ENCODE results near the gene ITM2C. TPM values are rescaled to one million over a fixed set of nuclear protein-coding genes. Genes with fewer than 3 reads are reported as not detected.

ITM2C gene
- total RNA-seq, 2 experiments from 2014 or later = 77.2 to 79.5 TPM

DNA sequence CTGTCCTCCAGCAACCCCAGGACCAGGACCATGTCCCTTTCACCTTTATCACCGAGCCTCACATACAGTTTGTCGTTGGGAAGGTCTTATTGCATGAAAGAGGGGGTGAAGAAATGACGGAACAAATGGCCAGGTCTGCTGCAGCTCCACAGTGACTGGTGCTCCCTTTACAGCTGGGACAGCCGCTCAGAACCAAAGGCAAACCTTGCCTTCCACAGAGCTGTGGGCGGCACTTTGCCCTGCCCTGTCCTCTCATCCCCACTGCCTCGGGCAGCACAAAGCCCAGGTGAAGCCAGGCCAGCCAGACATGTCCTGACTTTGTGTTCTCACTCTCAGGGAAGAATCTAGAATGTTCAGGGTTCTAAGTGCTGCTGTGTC, 59.3 kb downstream of the ITM2C start:
- Mint-ChIP-seq H3K4me1 (ENCODE audit: low read depth) (peaks cover 82% of the 10 kb centered on the region), H3K36me3 (ENCODE audit: low read depth) (no peaks in the 10 kb centered on the region), H3K27ac (peak overlapping the region; percentile 94), H3K4me3 (peak overlapping the region; percentile 88), H3K9me3 (ENCODE audit: insufficient read depth) (no peaks in the 10 kb centered on the region), H3K27me3 (ENCODE audit: low read depth) (no peaks in the 10 kb centered on the region)
- ChIA-PET CTCF (interaction anchor here (0.8 to 16.6 kb wide), 21 partner anchors 8 to 108 kb away, joined by 3 to 285 read pairs (median 5); no protein-coding TSS in a partner anchor), POLR2A (interaction anchor here (0.8 to 4.5 kb wide), 8 partner anchors 9 to 62 kb away, joined by 3 to 43 read pairs (median 3); no protein-coding TSS in a partner anchor)
- ATAC-seq = no peak
- no peak for DNase-seq

DNA sequence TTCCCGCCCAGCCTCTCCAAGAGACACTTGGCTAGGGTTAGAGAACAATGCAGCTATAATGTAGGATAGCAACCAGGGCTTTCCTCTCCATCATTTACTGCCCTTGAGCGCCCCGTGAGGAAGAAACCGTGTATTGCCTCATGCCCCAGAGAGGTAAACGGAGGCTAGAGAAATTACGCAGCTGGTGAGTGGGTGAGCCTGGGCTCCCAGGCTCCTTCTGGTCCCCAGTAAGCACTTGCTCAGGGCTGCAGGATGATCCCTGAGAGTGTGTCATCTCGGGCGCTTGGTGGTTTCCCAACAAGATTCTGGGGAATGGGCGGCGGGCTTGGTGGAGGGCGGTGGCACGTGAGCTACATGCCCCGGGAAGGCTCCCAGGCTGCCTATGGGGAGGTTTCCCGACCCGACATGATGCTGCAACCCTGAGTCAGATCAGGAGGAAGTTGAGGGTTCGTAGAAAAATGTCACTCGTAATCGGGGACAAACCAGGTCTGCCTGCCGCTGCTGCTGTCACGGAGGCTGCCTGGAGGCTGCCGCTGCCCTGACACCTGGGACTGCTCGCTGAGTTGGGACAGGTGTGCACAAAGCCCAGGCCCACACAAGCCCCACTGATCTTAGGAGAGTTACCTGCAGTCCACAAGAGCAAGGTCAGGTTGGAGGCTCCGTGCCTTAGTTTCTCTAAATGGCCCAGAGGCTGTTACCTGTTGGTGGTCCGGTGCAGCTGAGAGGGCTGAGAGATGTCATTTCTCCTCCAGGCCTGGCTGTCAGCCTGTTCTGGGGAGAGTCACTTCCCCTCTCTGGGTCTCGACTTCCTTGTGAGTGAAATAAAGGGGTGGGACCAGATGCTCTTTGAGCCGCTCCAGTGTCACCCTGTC, 60.0 kb downstream of the ITM2C start, which contains the start of gene GPR55:
Gene GPR55, minus strand, starts transcription at position 773 of the 872 bp plus-strand sequence. CDS start 14,280 bp downstream, outside the sequence.
- DNase-seq (peak; percentile 65), ATAC-seq (peak; percentile 71)
- H3K9me3 Mint-ChIP-seq (ENCODE audit: insufficient read depth) = no peaks in the 10 kb centered on the region
- H3K4me1 Mint-ChIP-seq (ENCODE audit: low read depth) = peaks cover 81% of the 10 kb centered on the region
- H3K27me3 Mint-ChIP-seq (ENCODE audit: low read depth) = no peaks in the 10 kb centered on the region
- ChIA-PET CTCF (interaction anchor here (0.8 to 16.6 kb wide), 22 partner anchors 9 to 109 kb away, joined by 3 to 285 read pairs (median 5); no protein-coding TSS in a partner anchor), POLR2A (interaction anchor here (0.8 to 4.5 kb wide), 9 partner anchors 9 to 62 kb away, joined by 3 to 43 read pairs (median 3); no protein-coding TSS in a partner anchor)
- peak within 1 kb of the TSS; percentile 88 for H3K4me3 Mint-ChIP-seq
- H3K36me3 Mint-ChIP-seq (ENCODE audit: low read depth) = no peaks in the 10 kb centered on the region
- peak within 1 kb of the TSS; percentile 94 for H3K27ac Mint-ChIP-seq

DNA sequence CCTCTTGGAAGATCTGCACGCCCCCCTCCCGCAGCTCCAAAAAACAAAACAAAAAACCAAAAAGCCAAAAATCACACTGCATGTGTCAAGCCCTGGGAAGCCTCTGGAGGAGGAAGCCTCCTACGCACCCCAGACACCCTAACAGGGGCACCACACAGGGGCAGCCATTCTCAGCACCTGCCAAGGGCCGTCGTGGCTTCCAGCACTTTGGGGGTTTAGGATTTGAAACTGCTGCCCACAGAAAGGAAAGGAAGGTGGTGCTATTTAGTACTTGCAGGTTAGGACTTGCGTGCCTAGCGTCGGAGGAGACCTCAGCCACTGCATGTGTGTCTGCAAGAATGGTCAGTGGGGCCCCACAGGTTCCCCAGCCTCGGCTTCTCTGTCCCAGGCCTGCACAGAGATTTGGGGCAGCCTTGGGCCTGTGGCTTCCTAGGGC, 60.7 kb downstream of the ITM2C start:
- no peaks in the 10 kb centered on the region for H3K27me3 Mint-ChIP-seq (ENCODE audit: low read depth)
- H3K4me3 Mint-ChIP-seq = peak overlapping the region; percentile 88
- DNase-seq (peak; percentile 32), ATAC-seq (peak; percentile 45)
- no peaks in the 10 kb centered on the region for H3K9me3 Mint-ChIP-seq (ENCODE audit: insufficient read depth)
- ChIA-PET CTCF (interaction anchor here (0.8 to 16.6 kb wide), 15 partner anchors 11 to 101 kb away, joined by 3 to 285 read pairs (median 3); partner anchors contain the start of gene ITM2C), POLR2A (interaction anchor here (1.4 to 4.5 kb wide), 4 partner anchors 21 to 61 kb away, joined by 3 to 43 read pairs (median 10); no protein-coding TSS in a partner anchor)
- H3K27ac Mint-ChIP-seq = peak overlapping the region; percentile 94
- peaks cover 73% of the 10 kb centered on the region for H3K4me1 Mint-ChIP-seq (ENCODE audit: low read depth)
- no peaks in the 10 kb centered on the region for H3K36me3 Mint-ChIP-seq (ENCODE audit: low read depth)

DNA sequence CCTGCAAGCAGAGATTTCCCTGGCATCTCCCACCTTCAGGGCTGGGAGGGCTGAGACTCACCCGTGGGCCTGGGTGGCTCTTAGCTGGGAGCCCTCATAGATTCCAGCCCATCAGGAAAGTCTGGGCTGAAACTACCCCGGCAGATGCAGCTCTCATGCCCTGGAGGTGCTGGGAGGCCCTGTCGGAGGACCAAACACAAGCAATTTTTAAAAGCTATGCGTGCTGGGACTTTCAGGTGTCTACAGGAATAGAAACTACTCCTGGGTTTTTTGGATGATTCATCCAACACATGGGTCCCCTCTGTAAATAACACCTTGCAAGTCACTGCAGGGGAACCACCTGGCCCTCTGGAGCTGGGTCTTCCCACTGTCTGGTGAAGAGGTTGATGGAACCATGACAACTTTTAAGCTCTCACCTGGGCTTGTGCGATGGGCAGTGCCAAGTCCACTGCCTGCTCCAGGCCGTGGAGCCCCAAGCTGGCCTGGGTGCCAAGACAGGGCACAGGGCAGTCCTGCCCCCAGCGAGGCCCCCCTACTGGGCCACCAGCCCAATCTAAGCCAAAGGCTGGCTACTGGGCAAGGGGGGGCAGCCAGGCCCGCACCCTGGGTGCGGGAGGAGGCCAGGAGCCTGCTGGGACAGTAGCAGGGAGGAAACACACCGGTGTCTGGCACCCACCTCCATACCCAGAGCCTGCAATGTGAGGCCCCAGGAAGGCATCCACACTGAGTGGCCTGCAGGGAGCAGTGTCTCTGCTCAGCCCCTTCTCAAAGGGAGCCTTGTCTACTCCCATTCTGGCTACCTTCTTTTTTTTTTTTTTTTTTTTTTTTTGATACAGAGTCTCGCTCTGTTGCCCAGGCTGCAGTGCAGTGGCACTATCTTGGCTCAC, 61.4 kb downstream of the ITM2C start:
- peak; percentile 25 for ATAC-seq
- Mint-ChIP-seq H3K27me3 (ENCODE audit: low read depth) (no peaks in the 10 kb centered on the region), H3K27ac (peak overlapping the region; percentile 94), H3K9me3 (ENCODE audit: insufficient read depth) (no peaks in the 10 kb centered on the region), H3K36me3 (ENCODE audit: low read depth) (no peaks in the 10 kb centered on the region), H3K4me3 (peak overlapping the region; percentile 88), H3K4me1 (ENCODE audit: low read depth) (peaks cover 70% of the 10 kb centered on the region)
- DNase-seq = peak; percentile 45
- CTCF ChIA-PET = interaction anchor here (0.8 to 16.6 kb wide), 16 partner anchors 12 to 61 kb away, joined by 3 to 285 read pairs (median 3); partner anchors contain the start of gene ITM2C
- POLR2A ChIA-PET = interaction anchor here (0.6 to 4.5 kb wide), 7 partner anchors 13 to 344 kb away, joined by 3 to 43 read pairs (median 4); no protein-coding TSS in a partner anchor

DNA sequence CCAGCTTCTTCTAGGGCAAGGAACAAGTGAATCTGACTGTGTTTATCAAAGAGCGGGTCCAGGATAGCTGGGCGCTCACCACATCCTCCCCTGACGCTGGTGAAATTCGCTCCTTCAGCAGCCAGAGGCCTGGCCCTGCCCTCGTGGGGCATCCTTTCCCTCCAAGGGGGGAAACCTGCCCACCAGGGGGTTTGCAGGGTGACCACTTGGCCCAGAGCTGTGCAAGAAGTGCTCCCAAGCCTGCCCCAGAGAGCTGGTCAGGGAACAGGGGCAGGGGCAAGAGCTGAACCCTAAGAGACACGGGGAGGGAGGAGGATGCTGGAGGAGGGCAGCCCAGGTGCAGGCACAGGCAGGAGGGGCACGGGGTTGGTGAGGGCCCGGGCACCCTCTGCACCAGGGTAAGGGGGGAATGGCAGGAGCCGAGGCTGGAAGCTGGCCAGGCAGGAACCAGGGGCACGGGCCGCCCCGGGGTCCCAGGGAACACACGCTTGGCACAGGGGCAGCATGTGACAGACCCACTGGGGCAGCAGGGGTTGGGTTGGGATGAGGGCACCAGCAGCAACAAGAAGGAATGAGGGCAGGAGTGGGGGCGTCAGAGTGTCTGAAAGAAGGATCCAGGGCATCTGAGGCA, 63.1 kb downstream of the ITM2C start:
- Mint-ChIP-seq H3K9me3 (ENCODE audit: insufficient read depth) (no peaks in the 10 kb centered on the region), H3K27me3 (ENCODE audit: low read depth) (no peaks in the 10 kb centered on the region), H3K4me3 (no peak overlapping the region), H3K4me1 (ENCODE audit: low read depth) (peaks cover 72% of the 10 kb centered on the region), H3K36me3 (ENCODE audit: low read depth) (no peaks in the 10 kb centered on the region), H3K27ac (no peak overlapping the region)
- ATAC-seq = no peak
- CTCF ChIA-PET = interaction anchor here (0.7 to 16.6 kb wide), 6 partner anchors 12 to 80 kb away, joined by 3 to 285 read pairs (median 4); no protein-coding TSS in a partner anchor
- POLR2A ChIA-PET = interaction anchor here (1.1 to 4.5 kb wide), 3 partner anchors 29 to 58 kb away, joined by 4 to 43 read pairs (median 5); no protein-coding TSS in a partner anchor
- DNase-seq = no peak

Other genes with a start within 250 kb of the ITM2C start
- 100 to 1,000 TPM; 175 to 178 TPM for gene CAB39, start 152.1 kb upstream of the ITM2C start, total RNA-seq
- 10 to 100 TPM; 12.3 to 12.5 TPM for gene GPR55, start 60.3 kb downstream of the ITM2C start, total RNA-seq
- under 1 TPM in 1 of 2 experiments, not detected in 1; 0.29 TPM for gene SPATA3, start 131.2 kb downstream of the ITM2C start, total RNA-seq
- gene C2orf72, start 172.6 kb downstream of the ITM2C start, total RNA-seq = under 1 TPM; 0.16 to 0.34 TPM
- gene PSMD1, start 191.9 kb downstream of the ITM2C start, total RNA-seq = 10 to 100 TPM; 92.8 to 94.1 TPM

Measured in activated CD8-positive, alpha-beta T cell treated with anti-CD3 and anti-CD28 coated beads, Interleukin-2, amount 10 ng/mL, durations not matched to agents 7 days and 5 days (primary cell).